Neuronal stem cell (in vitro differentiated cells): ENCODE data around the gene PKHD1.

Experiments used
- DNase-seq: peaks from one replicate; pipeline ENCODE4 v3.0.0-alpha.2; 2013; ENCODE audit warnings: low spot score
- H2AFZ ChIP-seq: one replicate; pipeline ENCODE4 v1.6.1; 2013; ENCODE audit warnings: mild to moderate bottlenecking, low read length, inconsistent platforms
- H2AK5ac ChIP-seq: 2 replicates; pipeline ENCODE4 v1.6.1; 2013; ENCODE audit warnings: low read depth, mild to moderate bottlenecking, inconsistent platforms, low read length, moderate library complexity, mixed read lengths
- H2BK120ac ChIP-seq: 2 replicates; pipeline ENCODE4 v1.6.1; 2013; ENCODE audit warnings: low read depth, mild to moderate bottlenecking, inconsistent platforms, low read length, moderate library complexity, mixed read lengths
- H2BK12ac ChIP-seq: one replicate; pipeline ENCODE4 v1.6.1; 2013; ENCODE audit warnings: low read length, inconsistent platforms
- H2BK15ac ChIP-seq: 2 replicates; pipeline ENCODE4 v1.6.1; 2013; ENCODE audit warnings: mild to moderate bottlenecking, low read length, inconsistent platforms, mixed read lengths
- H2BK5ac ChIP-seq: one replicate; pipeline ENCODE4 v1.6.1; 2013; ENCODE audit warnings: inconsistent platforms, mild to moderate bottlenecking, low read length, moderate library complexity
- H3K14ac ChIP-seq: one replicate; pipeline ENCODE4 v1.6.1; 2013; ENCODE audit warnings: low read length, inconsistent platforms
- H3K18ac ChIP-seq: 2 replicates; pipeline ENCODE4 v1.6.1; 2013; ENCODE audit warnings: low read length, inconsistent platforms
- H3K23ac ChIP-seq: 2 replicates; pipeline ENCODE4 v1.6.1; 2013; ENCODE audit warnings: low read depth, mild to moderate bottlenecking, mixed read lengths, low read length, inconsistent platforms; ENCODE audit not compliant: poor library complexity
- H3K27ac ChIP-seq: replicated peaks from 3 replicates; pipeline ENCODE4 v1.5.1; 2013; ENCODE audit warnings: low read length, inconsistent platforms
- H3K27me3 ChIP-seq, 3 experiments: 2 replicates each; pipeline ENCODE4 v1.6.1; 2013; ENCODE audit warnings: low read length in 3 of 3, mild to moderate bottlenecking in 2 of 3, inconsistent platforms in 1 of 3, low read depth in 1 of 3, mixed read lengths in 1 of 3, moderate library complexity in 1 of 3; ENCODE audit not compliant: control insufficient read depth in 3 of 3, insufficient read depth in 3 of 3
- H3K36me3 ChIP-seq, 2 donors: replicated peaks in 1 of 2; 2 replicates each; pipeline ENCODE4 v1.6.1; 2013; ENCODE audit warnings: low read length in 2 of 2; ENCODE audit not compliant: control insufficient read depth in 2 of 2, insufficient read depth in 2 of 2
- H3K4ac ChIP-seq: 2 replicates; pipeline ENCODE4 v1.6.1; 2013; ENCODE audit warnings: inconsistent platforms, mild to moderate bottlenecking, low read length, moderate library complexity
- H3K4me1 ChIP-seq, 2 donors: 1 replicate in 1 of 2; 2 replicates in 1 of 2; pipeline ENCODE4 v1.6.1; 2013; ENCODE audit warnings: low read length in 2 of 2, low read depth in 1 of 2; ENCODE audit not compliant: control insufficient read depth in 2 of 2, insufficient read depth in 1 of 2
- H3K4me2 ChIP-seq: one replicate; pipeline ENCODE4 v1.6.1; 2013; ENCODE audit warnings: mild to moderate bottlenecking, low read length, inconsistent platforms; ENCODE audit not compliant: insufficient read depth, poor library complexity, severe bottlenecking
- H3K4me3 ChIP-seq, 2 donors: 2 replicates each; pipeline ENCODE4 v1.5.1; 2013; ENCODE audit warnings: low read length in 2 of 2, mild to moderate bottlenecking in 2 of 2, inconsistent platforms in 1 of 2, moderate library complexity in 1 of 2
- H3K79me1 ChIP-seq: one replicate; pipeline ENCODE4 v1.6.1; 2013; ENCODE audit warnings: low read depth, mild to moderate bottlenecking, inconsistent platforms, low read length, moderate library complexity
- H3K9ac ChIP-seq: one replicate; pipeline ENCODE4 v1.6.1; 2013; ENCODE audit warnings: mild to moderate bottlenecking, low read depth, low read length, inconsistent platforms; ENCODE audit not compliant: poor library complexity
- H3K9me3 ChIP-seq, 2 donors: replicated peaks in 1 of 2; 2 replicates each; pipeline versions ENCODE3 to v1.6.1; 2013; ENCODE audit warnings: low read length in 2 of 2, mild to moderate bottlenecking in 2 of 2, inconsistent platforms in 1 of 2, low read depth in 1 of 2, mixed read lengths in 1 of 2, moderate library complexity in 1 of 2; ENCODE audit not compliant: control insufficient read depth in 2 of 2, insufficient read depth in 1 of 2
- H4K8ac ChIP-seq: one replicate; pipeline ENCODE4 v1.6.1; 2013; ENCODE audit warnings: low read depth, mild to moderate bottlenecking, inconsistent platforms, low read length, moderate library complexity
- H4K91ac ChIP-seq: one replicate; pipeline ENCODE4 v1.6.1; 2013; ENCODE audit warnings: low read length, low read depth, mild to moderate bottlenecking, inconsistent platforms; ENCODE audit not compliant: poor library complexity
- WGBS, 2 donors: extraction: QIAGEN DNeasy Blood & Tissue Kit; methylation state at CpG; one replicate each; pipeline ENCODE4 v1.1.7; 2013; ENCODE audit warnings: missing lambda C conversion rate in 2 of 2, mixed read lengths in 1 of 2; ENCODE audit not compliant: insufficient read length in 2 of 2, insufficient replicate concordance in 1 of 2; ENCODE audit errors: extremely low coverage in 2 of 2; 5-methylcytosine and 5-hydroxymethylcytosine counted together

Gene PKHD1

GRCh38 chr6:51737580-51738360, 349.6 kb downstream of the PKHD1 start:
- H2BK120ac ChIP-seq = no peak overlapping the region
- H3K9ac ChIP-seq = no peak overlapping the region
- no peak overlapping the region for H2AK5ac ChIP-seq
- no peaks in the 10 kb centered on the region for H3K27me3 ChIP-seq
- WGBS, 2 donors = no CpG with 5 or more reads among the region's 6 CpGs
- H3K4ac ChIP-seq = no peak overlapping the region
- H3K9me3 ChIP-seq = no peaks in the 10 kb centered on the region
- no peak overlapping the region for H3K4me2 ChIP-seq
- H3K79me1 ChIP-seq = no peaks in the 10 kb centered on the region
- H3K4me3 ChIP-seq = no peak overlapping the region
- no peak overlapping the region for H4K91ac ChIP-seq
- no peak overlapping the region for H3K14ac ChIP-seq
- H3K23ac ChIP-seq = no peak overlapping the region
- no peak overlapping the region for H3K18ac ChIP-seq
- no peak overlapping the region for H4K8ac ChIP-seq
- no peak overlapping the region for H3K27ac ChIP-seq
- no peak overlapping the region for H2BK12ac ChIP-seq
- H2AFZ ChIP-seq = no peak overlapping the region
- DNase-seq = no peak
- no peaks in the 10 kb centered on the region for H3K4me1 ChIP-seq
- no peak overlapping the region for H2BK5ac ChIP-seq
- no peak overlapping the region for H2BK15ac ChIP-seq
- H3K36me3 ChIP-seq = no peaks in the 10 kb centered on the region

- no peaks in the 10 kb centered on the region for H3K9me3 ChIP-seq
- H2BK15ac ChIP-seq = no peak overlapping the region
- DNase-seq = no peak
- H2AFZ ChIP-seq = no peak overlapping the region
- no peak overlapping the region for H4K8ac ChIP-seq
- no peak overlapping the region for H3K4me3 ChIP-seq
- no peak overlapping the region for H3K4me2 ChIP-seq
- H3K4me1 ChIP-seq = peaks cover 0 to 3% of the 10 kb centered on the region in 2 donors
- H2BK5ac ChIP-seq = no peak overlapping the region
- no peak overlapping the region for H2BK120ac ChIP-seq
- H3K79me1 ChIP-seq = no peaks in the 10 kb centered on the region
- no peaks in the 10 kb centered on the region for H3K27me3 ChIP-seq
- no peak overlapping the region for H3K27ac ChIP-seq
- H3K4ac ChIP-seq = no peak overlapping the region
- H3K14ac ChIP-seq = no peak overlapping the region
- H3K23ac ChIP-seq = no peak overlapping the region
- no peak overlapping the region for H4K91ac ChIP-seq
- no peak overlapping the region for H3K18ac ChIP-seq
- no peak overlapping the region for H2AK5ac ChIP-seq
- no CpG with 5 or more reads among the region's 2 CpGs for WGBS, 2 donors
- no peaks in the 10 kb centered on the region for H3K36me3 ChIP-seq
- H3K9ac ChIP-seq = no peak overlapping the region
- no peak overlapping the region for H2BK12ac ChIP-seq
Measured at GRCh38 chr6:51725155-51725554, 362.3 kb downstream of the PKHD1 start.

GRCh38 chr6:51720327-51720726, 367.1 kb downstream of the PKHD1 start:
- no peak overlapping the region for H2AK5ac ChIP-seq
- H3K27ac ChIP-seq = no peak overlapping the region
- H3K4ac ChIP-seq = no peak overlapping the region
- no peak overlapping the region for H2BK5ac ChIP-seq
- WGBS, 2 donors = no CpG with 5 or more reads among the region's 3 CpGs
- H3K18ac ChIP-seq = no peak overlapping the region
- no peak overlapping the region for H2BK12ac ChIP-seq
- no peak overlapping the region for H2BK15ac ChIP-seq
- no peak for DNase-seq
- no peak overlapping the region for H3K4me2 ChIP-seq
- no peak overlapping the region for H3K4me3 ChIP-seq
- H3K79me1 ChIP-seq = no peaks in the 10 kb centered on the region
- H4K91ac ChIP-seq = no peak overlapping the region
- H3K9me3 ChIP-seq = no peaks in the 10 kb centered on the region
- peaks cover 0 to 3% of the 10 kb centered on the region in 2 donors for H3K4me1 ChIP-seq
- H3K27me3 ChIP-seq = no peaks in the 10 kb centered on the region
- no peaks in the 10 kb centered on the region for H3K36me3 ChIP-seq
- H4K8ac ChIP-seq = no peak overlapping the region
- no peak overlapping the region for H3K9ac ChIP-seq
- no peak overlapping the region for H2AFZ ChIP-seq
- no peak overlapping the region for H2BK120ac ChIP-seq
- H3K23ac ChIP-seq = no peak overlapping the region
- no peak overlapping the region for H3K14ac ChIP-seq

DNA sequence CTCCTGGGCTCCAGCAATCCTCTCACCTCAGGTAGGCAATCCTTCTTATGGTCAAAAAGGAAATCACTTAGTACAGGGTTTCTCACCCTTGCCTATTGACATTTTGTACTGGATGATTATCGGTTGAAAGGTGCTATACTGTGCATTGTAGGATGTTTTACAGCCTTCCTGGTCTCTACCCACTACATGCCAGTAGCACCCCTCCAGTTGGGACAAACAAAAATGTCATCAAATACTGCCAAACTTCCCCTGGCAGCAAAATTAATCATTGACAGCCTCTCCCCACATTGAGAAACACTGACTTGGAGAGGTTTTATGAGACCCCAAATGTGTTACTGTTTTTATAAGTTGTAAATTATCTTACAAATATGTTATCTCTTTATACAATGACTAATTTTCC, 368.1 kb downstream of the PKHD1 start:
- H2BK5ac ChIP-seq = no peak overlapping the region
- H3K23ac ChIP-seq = no peak overlapping the region
- no peaks in the 10 kb centered on the region for H3K79me1 ChIP-seq
- no peak overlapping the region for H2AFZ ChIP-seq
- no peaks in the 10 kb centered on the region for H3K36me3 ChIP-seq
- peaks cover 0 to 3% of the 10 kb centered on the region in 2 donors for H3K4me1 ChIP-seq
- H3K14ac ChIP-seq = no peak overlapping the region
- no peak overlapping the region for H3K9ac ChIP-seq
- H3K27ac ChIP-seq = no peak overlapping the region
- no peak overlapping the region for H2BK15ac ChIP-seq
- H3K18ac ChIP-seq = no peak overlapping the region
- H2AK5ac ChIP-seq = no peak overlapping the region
- DNase-seq = no peak
- no peak overlapping the region for H4K91ac ChIP-seq
- no peaks in the 10 kb centered on the region for H3K27me3 ChIP-seq
- H3K4me2 ChIP-seq = no peak overlapping the region
- no CpG with 5 or more reads among the region's 1 CpG for whole genome bisulfite sequencing, 2 donors
- H3K4ac ChIP-seq = no peak overlapping the region
- no peak overlapping the region for H3K4me3 ChIP-seq
- no peak overlapping the region for H2BK120ac ChIP-seq
- H3K9me3 ChIP-seq = no peaks in the 10 kb centered on the region
- H4K8ac ChIP-seq = no peak overlapping the region
- H2BK12ac ChIP-seq = no peak overlapping the region
